H9 (cell line): ENCODE results near the gene KLC1. TPM values are rescaled to one million over a fixed set of nuclear protein-coding genes. Genes with fewer than 3 reads are reported as not detected.

Experiments used
- DNase-seq: peaks from one replicate; pipeline ENCODE4 v3.0.0-alpha.2; 2017
- H2AFZ ChIP-seq: one replicate; pipeline ENCODE4 v1.6.1; 2013; ENCODE audit warnings: mild to moderate bottlenecking, low read length, control low read depth, moderate library complexity
- H2AK5ac ChIP-seq: 2 replicates; pipeline ENCODE4 v1.6.1; 2013; ENCODE audit warnings: low read length, control low read depth, mixed read lengths; ENCODE audit not compliant: insufficient read length
- H2BK120ac ChIP-seq: one replicate; pipeline ENCODE4 v1.6.1; 2013; ENCODE audit warnings: low read depth, mild to moderate bottlenecking, low read length, control low read depth, inconsistent platforms; ENCODE audit not compliant: poor library complexity, severe bottlenecking
- H2BK12ac ChIP-seq: 2 replicates; pipeline ENCODE4 v1.6.1; 2013; ENCODE audit warnings: low read length, control low read depth, mixed read lengths, low read depth; ENCODE audit not compliant: insufficient read length
- H2BK15ac ChIP-seq: 2 replicates; pipeline ENCODE4 v1.6.1; 2013; ENCODE audit warnings: low read depth, low read length, control low read depth
- H2BK20ac ChIP-seq: one replicate; pipeline ENCODE4 v1.6.1; 2013; ENCODE audit warnings: low read depth, mild to moderate bottlenecking, low read length, control low read depth, inconsistent platforms; ENCODE audit not compliant: poor library complexity, severe bottlenecking
- H2BK5ac ChIP-seq: 2 replicates; pipeline ENCODE4 v1.6.1; 2013; ENCODE audit warnings: low read length, control low read depth, mixed read lengths; ENCODE audit not compliant: insufficient read length
- H3K14ac ChIP-seq: 2 replicates; pipeline ENCODE4 v1.6.1; 2013; ENCODE audit warnings: low read length, control low read depth; ENCODE audit not compliant: insufficient read depth
- H3K18ac ChIP-seq: 2 replicates; pipeline ENCODE4 v1.6.1; 2013; ENCODE audit warnings: low read depth, mild to moderate bottlenecking, mixed read lengths, low read length, control low read depth; ENCODE audit not compliant: insufficient read length
- H3K23ac ChIP-seq: 2 replicates; pipeline ENCODE4 v1.6.1; 2013; ENCODE audit warnings: low read length, control low read depth, mixed read lengths, low read depth; ENCODE audit not compliant: insufficient read length
- H3K23me2 ChIP-seq: 2 replicates; pipeline ENCODE4 v1.6.1; 2013; ENCODE audit warnings: low read depth, mild to moderate bottlenecking, mixed read lengths, low read length, control low read depth; ENCODE audit not compliant: insufficient read length, poor library complexity, severe bottlenecking
- H3K27ac ChIP-seq: 2 replicates; pipeline ENCODE4 v1.5.1; 2013; ENCODE audit warnings: low read length, control low read depth, mixed read lengths, low read depth; ENCODE audit not compliant: insufficient read length
- H3K27me3 ChIP-seq: 2 replicates; pipeline ENCODE4 v1.6.1; 2013; ENCODE audit warnings: low read length, control low read depth, inconsistent platforms; ENCODE audit not compliant: insufficient read depth
- H3K4ac ChIP-seq: 2 replicates; pipeline ENCODE4 v1.6.1; 2013; ENCODE audit warnings: low read depth, mild to moderate bottlenecking, control low read depth, inconsistent platforms, low read length, moderate library complexity
- H3K4me1 ChIP-seq: 2 replicates; pipeline ENCODE4 v1.6.1; 2013; ENCODE audit warnings: low read length, control low read depth, inconsistent platforms; ENCODE audit not compliant: insufficient read depth
- H3K4me2 ChIP-seq: 2 replicates; pipeline ENCODE4 v1.6.1; 2013; ENCODE audit warnings: low read length, control low read depth, mixed read lengths; ENCODE audit not compliant: insufficient read length, insufficient read depth
- H3K56ac ChIP-seq: 2 replicates; pipeline ENCODE4 v1.6.1; 2013; ENCODE audit warnings: low read depth, mild to moderate bottlenecking, mixed read lengths, low read length, control low read depth; ENCODE audit not compliant: insufficient read length
- H3K79me1 ChIP-seq: 2 replicates; pipeline ENCODE4 v1.6.1; 2013; ENCODE audit warnings: low read depth, mild to moderate bottlenecking, moderate library complexity, low read length, control low read depth, inconsistent platforms; ENCODE audit not compliant: insufficient read depth, poor library complexity, severe bottlenecking
- H3K79me2 ChIP-seq: 2 replicates; pipeline ENCODE4 v1.6.1; 2013; ENCODE audit warnings: low read length, control low read depth, inconsistent platforms; ENCODE audit not compliant: insufficient read depth
- H3K9ac ChIP-seq: 2 replicates; pipeline ENCODE4 v1.6.1; 2013; ENCODE audit warnings: low read length, control low read depth, mixed read lengths; ENCODE audit not compliant: insufficient read length; ENCODE audit errors: extremely low read depth
- H3K9me3 ChIP-seq: one replicate; pipeline ENCODE4 v1.6.1; 2013; ENCODE audit warnings: low read depth, low read length, inconsistent platforms; ENCODE audit not compliant: control insufficient read depth
- H3T11ph ChIP-seq: one replicate; pipeline ENCODE4 v1.6.1; 2013; ENCODE audit warnings: mild to moderate bottlenecking, low read length, control low read depth, inconsistent platforms
- H4K20me1 ChIP-seq: one replicate; pipeline ENCODE4 v1.6.1; 2013; ENCODE audit not compliant: control insufficient read depth, insufficient read length, insufficient read depth
- H4K5ac ChIP-seq: 2 replicates; pipeline ENCODE4 v1.6.1; 2013; ENCODE audit warnings: low read depth, mild to moderate bottlenecking, mixed read lengths, low read length, control low read depth; ENCODE audit not compliant: insufficient read length
- H4K8ac ChIP-seq: replicated peaks from 2 replicates; pipeline ENCODE4 v1.6.1; 2013; ENCODE audit warnings: low read length, control low read depth, mixed read lengths, low read depth; ENCODE audit not compliant: insufficient read length
- H4K91ac ChIP-seq: 2 replicates; pipeline ENCODE4 v1.6.1; 2013; ENCODE audit warnings: low read depth, mild to moderate bottlenecking, moderate library complexity, mixed read lengths, low read length, control low read depth; ENCODE audit not compliant: insufficient read length
- H3K27ac Mint-ChIP-seq, 3 experiments: 2 replicates in 2 of 3; 3 replicates in 1 of 3; pipeline ENCODE4 v1.8.0; 2020 to 2021; ENCODE audit warnings: mixed read lengths in 3 of 3, mild to moderate bottlenecking in 1 of 3, moderate library complexity in 1 of 3
- H3K27me3 Mint-ChIP-seq: 2 replicates; pipeline ENCODE4 v1.8.0; 2021; ENCODE audit warnings: low read depth, mild to moderate bottlenecking, moderate library complexity, mixed read lengths
- H3K36me3 Mint-ChIP-seq, 3 experiments: 2 replicates in 2 of 3; 3 replicates in 1 of 3; pipeline ENCODE4 v1.8.0; 2020 to 2021; ENCODE audit warnings: low read depth in 3 of 3, mixed read lengths in 3 of 3; ENCODE audit not compliant: insufficient read depth in 1 of 3
- H3K4me1 Mint-ChIP-seq, 2 experiments: 2 replicates each; pipeline ENCODE4 v1.8.0; 2020; ENCODE audit warnings: mixed read lengths in 2 of 2
- H3K4me3 Mint-ChIP-seq, 2 experiments: 2 replicates in 1 of 2; 3 replicates in 1 of 2; pipeline ENCODE4 v1.8.0; 2020 to 2021; ENCODE audit warnings: mild to moderate bottlenecking in 2 of 2, mixed read lengths in 2 of 2, moderate library complexity in 1 of 2
- H3K9me3 Mint-ChIP-seq, 2 experiments: 2 replicates in 1 of 2; 3 replicates in 1 of 2; pipeline ENCODE4 v1.8.0; 2020; ENCODE audit warnings: mild to moderate bottlenecking in 2 of 2, mixed read lengths in 2 of 2, moderate library complexity in 1 of 2
- WGBS: extraction: QIAGEN DNeasy Blood & Tissue Kit; methylation state at CpG from one replicate; pipeline ENCODE4 v1.1.7; 2013; ENCODE audit warnings: missing lambda C conversion rate, low lambda C conversion rate, mixed read lengths; ENCODE audit not compliant: insufficient read length; ENCODE audit errors: extremely low coverage; 5-methylcytosine and 5-hydroxymethylcytosine counted together
- total RNA-seq: library from RNA; stranded (reverse); gene quantifications from 2 replicates; pipeline ENCODE4 v1.2.1, GENCODE V29; 2021
- TF ChIP-seq, protein P1 (sequence below): fragments of 200-600 bp; sonication (generic); conservative IDR thresholded peaks from 3 replicates; pipeline ENCODE4 v1.8.0; 2021; ENCODE audit warnings: antibody characterized with exemption, mild to moderate bottlenecking

KLC1 gene
- total RNA-seq, 1 experiment from 2014 or later, result 143 TPM

DNA sequence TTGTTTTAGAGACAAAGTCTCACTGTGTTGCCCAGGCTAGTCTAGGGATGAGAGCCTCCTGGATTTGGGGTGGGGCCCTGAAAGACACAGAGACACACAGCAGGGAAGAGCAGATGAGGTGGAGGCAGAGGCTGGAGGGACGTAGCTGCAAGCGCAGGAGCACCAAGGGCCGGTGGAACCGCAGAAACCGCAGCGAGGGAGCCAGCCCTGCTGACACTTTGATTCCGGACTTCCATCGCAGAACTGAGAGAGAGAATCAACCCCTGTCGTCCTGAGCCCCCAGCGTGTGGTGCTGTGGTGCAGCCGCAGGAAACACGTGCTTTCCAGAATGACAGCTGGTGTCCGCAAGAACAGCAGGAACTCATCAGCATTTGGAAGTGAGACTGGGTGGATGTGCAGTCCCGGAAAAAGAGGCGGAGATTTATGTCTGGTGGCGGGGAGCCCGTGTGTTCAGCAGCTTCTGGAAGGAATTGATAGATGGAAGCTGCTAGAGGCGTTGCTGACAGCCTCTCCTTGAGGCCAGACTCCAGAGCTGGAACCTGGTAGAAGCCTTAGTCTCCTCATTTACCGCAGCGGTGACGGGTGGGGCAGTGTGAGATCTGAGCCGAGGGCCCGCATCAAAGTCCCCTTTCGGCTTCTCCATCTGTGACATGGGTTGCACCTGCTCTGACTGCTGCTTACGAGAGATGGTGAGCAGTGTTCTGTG lies 21.9 kb upstream of the KLC1 start:
- Histone ChIP-seq H3K14ac (no peak overlapping the region), H3K27me3 (no peaks in the 10 kb centered on the region), H2AK5ac (no peak overlapping the region), H3K18ac (no peak overlapping the region), H3K4ac (no peak overlapping the region), H3T11ph (no peak overlapping the region), H4K5ac (no peak overlapping the region), H3K79me1 (no peaks in the 10 kb centered on the region), H4K20me1 (no peaks in the 10 kb centered on the region), H2AFZ (no peak overlapping the region), H3K4me1 (no peaks in the 10 kb centered on the region), H2BK20ac (no peak overlapping the region), H3K27ac (no peak overlapping the region), H3K9ac (no peak overlapping the region), H3K9me3 (peaks cover 8% of the 10 kb centered on the region), H3K4me2 (no peak overlapping the region), H4K8ac (no peak overlapping the region), H3K23me2 (peaks cover 2% of the 10 kb centered on the region), H3K79me2 (no peaks in the 10 kb centered on the region), H2BK15ac (no peak overlapping the region), H3K56ac (no peak overlapping the region), H3K23ac (no peak overlapping the region), H2BK5ac (no peak overlapping the region), H2BK120ac (no peak overlapping the region), H2BK12ac (no peak overlapping the region), H4K91ac (no peak overlapping the region)
- Mint-ChIP-seq H3K4me3 (peak overlapping the region in 1 of 2 experiments; percentile 64; a peak in 4 of 5 replicates), H3K36me3 (peaks cover 9 to 11% (median 11%) of the 10 kb centered on the region in 3 experiments), H3K9me3 (peaks cover 19 to 23% of the 10 kb centered on the region in 2 experiments), H3K4me1 (peaks cover 17% of the 10 kb centered on the region in 2 experiments), H3K27ac (no peak overlapping the region), H3K27me3 (peaks cover 44% of the 10 kb centered on the region)
- TF ChIP-seq, protein P1, sequence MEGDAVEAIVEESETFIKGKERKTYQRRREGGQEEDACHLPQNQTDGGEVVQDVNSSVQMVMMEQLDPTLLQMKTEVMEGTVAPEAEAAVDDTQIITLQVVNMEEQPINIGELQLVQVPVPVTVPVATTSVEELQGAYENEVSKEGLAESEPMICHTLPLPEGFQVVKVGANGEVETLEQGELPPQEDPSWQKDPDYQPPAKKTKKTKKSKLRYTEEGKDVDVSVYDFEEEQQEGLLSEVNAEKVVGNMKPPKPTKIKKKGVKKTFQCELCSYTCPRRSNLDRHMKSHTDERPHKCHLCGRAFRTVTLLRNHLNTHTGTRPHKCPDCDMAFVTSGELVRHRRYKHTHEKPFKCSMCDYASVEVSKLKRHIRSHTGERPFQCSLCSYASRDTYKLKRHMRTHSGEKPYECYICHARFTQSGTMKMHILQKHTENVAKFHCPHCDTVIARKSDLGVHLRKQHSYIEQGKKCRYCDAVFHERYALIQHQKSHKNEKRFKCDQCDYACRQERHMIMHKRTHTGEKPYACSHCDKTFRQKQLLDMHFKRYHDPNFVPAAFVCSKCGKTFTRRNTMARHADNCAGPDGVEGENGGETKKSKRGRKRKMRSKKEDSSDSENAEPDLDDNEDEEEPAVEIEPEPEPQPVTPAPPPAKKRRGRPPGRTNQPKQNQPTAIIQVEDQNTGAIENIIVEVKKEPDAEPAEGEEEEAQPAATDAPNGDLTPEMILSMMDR, result peak; percentile 19; the same call in 1 of the 3 replicates
- DNase-seq, result peak; percentile 55
- WGBS, result no CpG with 5 or more reads among the region's 25 CpGs
